Measurements from ENCODE around the gene GUCY2D. TPM values are rescaled to one million over a fixed set of nuclear protein-coding genes. Genes with fewer than 3 reads are reported as not detected.
"Not testable (repeated sequence)": the region's sequence is repeated elsewhere in the genome, so short reads cannot be mapped to it uniquely, and the experiment has no call there.

GUCY2D gene
- not detected in 2 replicates for total RNA-seq (2014; rRNA removed; shearing (Covaris generic))

GRCh38 chr17:8001976-8002720 lies at the start of gene GUCY2D:
Gene GUCY2D (plus strand): TSS chr17:8002615. CDS start chr17:8003048, 433 bp downstream.
- no peak for DNase-seq (ENCODE audit: low spot score)

DNA sequence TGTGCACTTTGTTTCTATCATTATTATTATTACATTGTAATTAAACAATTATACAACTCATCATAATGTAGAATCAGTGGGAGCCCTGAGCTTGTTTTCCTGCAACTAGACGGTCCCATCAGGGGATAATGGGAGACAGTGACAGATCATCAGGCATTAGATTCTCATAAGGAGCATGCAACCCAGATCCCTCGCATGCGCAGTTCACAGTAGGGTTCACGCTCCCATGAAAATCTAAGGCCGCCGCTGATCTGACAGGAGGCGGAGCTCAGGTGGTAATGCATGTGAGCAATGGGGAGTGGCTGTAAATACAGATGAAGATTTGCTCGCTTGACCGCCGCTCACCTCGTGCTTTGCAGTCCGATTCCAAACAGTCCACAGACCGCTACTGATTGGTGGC lies 49.1 kb upstream of the GUCY2D start:
- DNase-seq (ENCODE audit: low spot score) = not testable (repeated sequence)

GRCh38 chr17:7955414-7956227 lies 46.8 kb upstream of the GUCY2D start:
- no peak for DNase-seq (ENCODE audit: low spot score)

DNA sequence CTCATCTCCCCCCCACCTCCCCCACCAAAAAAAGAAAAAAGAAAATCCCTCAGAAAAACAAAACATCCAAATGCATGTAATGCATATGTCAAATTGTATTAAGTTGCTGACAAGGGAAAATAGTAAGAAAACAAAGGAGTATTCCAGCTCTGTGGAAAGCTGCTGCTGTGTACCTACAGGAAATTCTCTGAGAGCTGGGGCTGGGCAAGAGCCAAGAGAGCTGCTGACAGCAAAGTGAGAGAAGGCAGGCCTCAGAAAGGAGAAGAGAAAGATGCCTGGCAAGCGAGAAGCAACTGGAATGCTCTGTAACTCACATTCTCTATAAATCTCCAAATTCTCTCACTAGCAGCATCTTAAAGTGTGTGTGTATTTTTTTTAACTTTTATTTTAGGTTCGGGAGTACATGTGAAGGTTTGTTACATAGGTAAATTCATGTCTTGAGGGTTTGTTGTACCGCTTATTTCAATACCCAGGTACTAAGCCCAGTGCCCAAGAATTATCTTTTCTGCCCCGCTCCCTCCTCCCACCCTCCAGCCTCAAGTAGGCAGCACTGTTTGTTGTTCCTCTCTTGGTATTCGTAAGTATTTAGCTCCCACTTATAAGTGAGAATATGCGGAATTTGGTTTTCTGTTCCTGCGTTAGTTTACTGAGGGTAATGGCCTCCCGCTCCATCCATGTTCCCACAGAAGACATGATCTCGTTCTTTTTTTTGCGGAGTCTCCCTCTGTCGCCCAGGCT lies 46.0 kb upstream of the GUCY2D start:
- DNase-seq (ENCODE audit: low spot score) = no peak

- DNase-seq (ENCODE audit: low spot score) = no peak
These were observed 42.7 kb upstream of the GUCY2D start for GRCh38 chr17:7959503-7960253.

DNA sequence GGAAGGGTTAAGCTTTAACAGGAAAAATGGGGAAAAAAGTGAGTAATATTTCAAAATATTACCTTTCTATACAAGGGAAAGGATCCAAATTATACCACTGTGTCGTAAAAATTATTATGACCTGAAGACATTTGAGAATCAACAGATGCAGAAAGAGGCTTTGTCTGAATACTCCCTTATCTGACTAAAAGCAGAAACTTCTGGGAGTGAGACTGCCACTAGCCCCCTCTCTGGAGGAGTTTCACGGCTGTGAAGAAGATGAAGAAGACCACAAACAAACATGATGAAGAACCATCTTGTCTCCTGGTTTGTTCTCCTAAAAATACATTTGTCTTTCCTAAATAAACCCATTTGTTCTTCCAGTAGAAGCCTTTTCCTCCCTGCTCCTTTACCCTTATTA lies 41.0 kb upstream of the GUCY2D start:
- no peak for DNase-seq (ENCODE audit: low spot score)

DNA sequence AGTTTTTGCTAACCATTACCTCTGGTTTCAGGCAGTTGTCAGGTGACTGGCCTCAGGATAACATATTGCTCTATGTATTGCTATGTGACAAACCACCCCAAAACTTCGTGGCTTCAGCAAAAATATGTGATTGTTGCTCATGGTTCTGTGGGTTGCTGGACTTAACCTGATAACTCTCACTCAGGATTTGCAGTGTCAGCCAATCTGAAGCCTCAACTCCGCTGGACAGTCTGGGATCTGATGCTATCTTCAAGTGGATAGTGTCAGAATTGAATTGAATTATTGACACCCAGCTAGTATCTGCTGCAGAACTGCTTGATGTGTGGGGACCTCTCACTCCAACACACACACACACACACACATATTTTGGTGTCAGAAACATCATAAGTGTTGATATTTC lies 34.7 kb upstream of the GUCY2D start:
- DNase-seq (ENCODE audit: low spot score) = no peak

- DNase-seq (ENCODE audit: low spot score) = no peak
These were observed 33.0 kb upstream of the GUCY2D start for GRCh38 chr17:7969433-7969832.

- no peak for DNase-seq (ENCODE audit: low spot score)
These were observed 30.8 kb upstream of the GUCY2D start for GRCh38 chr17:7971651-7972050.

DNA sequence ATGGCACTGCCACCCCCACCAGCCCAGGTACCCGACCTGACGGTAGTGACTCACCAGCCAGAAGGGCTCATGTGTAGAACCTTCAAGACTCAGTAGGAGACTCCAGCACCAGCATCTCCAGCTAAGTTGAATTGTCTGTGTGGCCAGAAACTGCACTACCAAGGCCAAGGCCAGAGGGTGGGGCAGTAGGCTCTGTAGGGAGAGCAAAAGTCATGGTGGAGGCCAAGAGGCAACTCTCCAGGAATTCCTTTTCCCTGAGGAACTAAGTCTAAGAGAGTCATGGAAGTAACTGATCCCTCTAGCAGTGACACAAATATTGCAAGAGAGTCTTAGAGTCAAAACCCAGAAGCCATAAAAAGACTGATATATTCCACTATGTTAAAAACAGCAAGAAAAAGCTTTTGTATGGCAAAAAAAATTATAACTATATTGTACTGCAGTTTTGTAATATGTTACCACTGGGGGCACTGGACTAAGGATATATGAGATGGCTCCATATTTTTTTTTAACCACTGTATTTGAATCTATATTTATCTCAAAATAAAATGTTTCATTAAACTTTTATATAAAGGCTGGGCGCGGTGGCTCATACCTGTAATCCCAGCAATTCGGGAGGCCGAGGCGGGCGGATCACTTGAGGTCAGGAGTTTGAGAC lies 30.2 kb upstream of the GUCY2D start:
- DNase-seq (ENCODE audit: low spot score) = no peak

DNA sequence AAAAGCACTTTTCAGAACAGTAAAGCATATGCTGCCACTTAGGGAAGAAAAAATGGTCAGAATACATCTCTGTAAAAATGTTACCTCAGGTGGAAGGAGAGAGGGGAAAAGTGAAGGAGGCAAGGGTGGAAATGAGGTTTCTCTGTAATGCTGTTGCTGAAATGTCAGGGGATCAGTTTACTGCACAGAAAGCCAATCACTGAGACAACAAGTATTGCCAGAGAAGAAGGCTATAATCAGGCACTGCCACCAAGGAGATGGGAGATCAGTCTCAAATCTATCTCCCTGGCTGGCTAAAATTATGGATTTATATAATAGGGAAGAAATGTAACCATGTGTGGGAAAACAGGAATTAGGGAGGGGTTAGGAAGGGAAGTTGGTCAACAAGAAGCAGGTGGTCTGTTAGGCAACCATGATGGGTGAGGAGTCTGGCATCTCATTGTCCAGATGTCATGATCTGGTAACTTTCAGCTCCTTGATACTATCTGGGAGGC lies 27.7 kb upstream of the GUCY2D start:
- no peak for DNase-seq (ENCODE audit: low spot score)

GRCh38 chr17:7977039-7977438 lies 25.4 kb upstream of the GUCY2D start:
- DNase-seq (ENCODE audit: low spot score) = no peak

GRCh38 chr17:7977805-7978204 lies 24.6 kb upstream of the GUCY2D start:
- no peak for DNase-seq (ENCODE audit: low spot score)

GRCh38 chr17:7982173-7982572 lies 20.2 kb upstream of the GUCY2D start:
- no peak for DNase-seq (ENCODE audit: low spot score)

DNA sequence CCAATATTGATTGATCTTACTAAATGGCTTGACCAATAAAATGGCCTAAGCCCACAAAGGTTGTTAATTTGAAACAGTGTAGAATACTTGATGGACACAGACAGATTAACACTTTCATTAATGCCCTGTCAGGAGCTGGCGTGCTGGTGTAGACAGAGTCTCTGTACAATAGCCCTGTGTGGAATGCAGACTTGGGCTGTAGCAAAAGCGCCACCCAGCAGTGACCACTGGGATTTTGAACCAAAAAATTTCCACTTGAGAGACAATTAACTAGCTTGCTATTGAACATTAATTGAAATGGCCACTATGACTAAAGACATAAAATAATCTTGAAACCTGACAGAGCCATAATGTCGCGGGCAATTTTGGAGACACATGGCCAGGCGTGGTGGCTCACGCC lies 19.7 kb upstream of the GUCY2D start:
- DNase-seq (ENCODE audit: low spot score) = no peak

- DNase-seq (ENCODE audit: low spot score) = no peak
These were observed 17.5 kb upstream of the GUCY2D start for GRCh38 chr17:7984904-7985303.

DNA sequence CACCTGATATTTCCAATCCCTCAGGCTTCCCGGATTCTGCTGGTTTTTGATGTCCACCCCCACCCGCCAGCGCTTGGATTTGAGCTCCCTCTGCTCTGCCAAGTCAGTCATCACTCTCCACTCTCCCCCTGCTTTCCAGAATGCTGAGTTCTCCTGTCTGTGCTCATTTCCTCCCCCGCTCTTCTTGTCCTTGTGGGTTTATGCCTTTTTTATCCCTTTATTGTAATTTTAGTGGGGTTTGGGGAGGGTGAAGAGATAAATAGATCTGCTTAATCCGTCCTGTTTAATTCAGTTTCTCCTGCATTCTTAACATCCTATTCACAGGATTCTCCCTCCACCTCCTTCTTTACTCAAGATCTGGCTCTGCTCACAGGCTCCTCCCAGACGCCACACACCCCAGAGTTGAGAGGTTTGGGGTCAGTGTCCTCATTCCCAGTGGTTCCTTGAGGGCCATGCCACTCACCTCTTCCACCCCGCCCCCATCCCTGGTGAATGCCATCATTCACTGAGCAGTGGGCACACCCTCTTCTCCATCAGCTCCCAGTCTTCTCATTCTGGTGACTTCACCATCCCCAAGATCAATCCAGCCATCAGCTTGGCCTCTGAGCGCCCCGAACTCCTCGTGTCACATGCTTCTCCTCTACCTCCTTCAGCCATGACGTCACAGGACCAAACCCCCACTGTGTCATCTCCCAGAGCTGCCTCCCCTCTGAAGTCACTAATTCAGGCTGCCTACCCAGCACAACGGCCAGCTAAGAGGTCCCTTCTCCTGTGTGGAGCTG lies 15.1 kb upstream of the GUCY2D start:
- no peak for DNase-seq (ENCODE audit: low spot score)

DNA sequence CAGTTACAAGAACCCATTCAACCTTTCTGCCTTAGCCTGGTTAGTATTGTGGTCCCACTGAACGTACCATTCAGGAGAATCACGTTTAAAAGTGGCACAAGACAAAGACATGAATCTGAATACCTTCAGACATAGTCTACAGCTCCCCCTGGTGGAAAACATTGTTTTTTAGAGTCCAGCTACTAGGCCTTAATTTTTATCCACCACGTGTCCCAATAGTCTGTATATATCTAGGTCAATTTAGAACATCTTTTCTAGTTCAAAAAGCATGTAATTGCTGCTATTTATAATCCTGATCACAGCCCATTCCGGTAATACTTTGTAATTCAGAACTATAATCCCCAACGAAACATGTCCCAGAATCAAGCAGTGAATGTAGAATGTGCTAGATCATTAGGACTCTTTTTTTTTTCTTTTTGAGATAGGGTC lies 13.7 kb upstream of the GUCY2D start:
- DNase-seq (ENCODE audit: low spot score) = peak; percentile 59

DNA sequence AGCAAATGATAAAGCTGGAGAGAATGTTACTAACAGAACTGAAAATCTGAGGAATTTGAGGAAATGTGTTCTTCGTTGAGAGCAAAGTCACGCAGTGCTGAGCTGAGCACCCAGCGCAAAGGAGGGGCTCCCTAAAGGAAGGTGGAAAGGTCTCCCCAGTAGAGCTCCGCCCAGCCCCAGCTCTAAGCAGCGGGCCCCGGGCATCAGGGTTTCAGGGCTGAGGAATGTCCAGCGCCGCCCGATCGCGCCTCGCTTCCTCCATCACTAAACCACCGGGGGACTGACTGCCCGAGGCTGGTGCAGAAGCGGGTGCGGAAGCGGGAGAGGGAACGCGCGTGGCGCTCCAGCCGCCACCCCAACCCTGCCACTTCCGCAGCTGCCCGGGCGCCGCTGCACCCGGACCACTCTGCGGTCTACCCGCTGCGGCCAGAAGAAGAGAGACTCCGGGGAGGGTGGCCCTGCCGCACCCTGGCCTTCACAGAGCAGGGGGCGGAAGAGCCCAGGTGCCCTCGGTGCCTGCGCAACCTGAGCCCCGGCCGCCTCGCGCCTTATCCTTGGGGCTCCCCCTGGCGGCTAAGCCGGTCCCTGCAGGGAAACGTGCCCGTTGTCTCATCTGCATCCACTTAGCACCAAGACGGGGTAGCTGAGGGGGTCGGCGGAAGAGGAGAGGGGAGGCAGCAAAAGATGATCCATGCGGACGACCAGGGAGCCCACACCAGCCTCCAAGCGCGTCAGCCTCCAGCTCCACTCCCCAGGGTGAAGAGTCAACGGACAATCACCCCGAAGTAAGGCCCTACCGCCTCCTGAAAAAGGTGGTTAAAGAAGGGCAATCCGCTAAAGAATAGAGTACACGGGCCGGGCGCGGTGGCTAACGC lies 12.4 kb upstream of the GUCY2D start:
- peak; percentile 38 for DNase-seq (ENCODE audit: low spot score)

Measured in H4 (cell line).